Ovary (tissue), 3 donors: ENCODE measurements around the gene AGFG2.

Source experiments
- EP300 ChIP-seq: sonication (generic); formaldehyde crosslinking; IDR thresholded peaks from one replicate; pipeline ENCODE4 v1.6.1; 2017; ENCODE audit warnings: antibody characterized with exemption
- POLR2A ChIP-seq: fragments of 450-650 bp; IDR thresholded peaks from one replicate; pipeline ENCODE4 v1.6.1; 2017; ENCODE audit warnings: antibody characterized with exemption, mild to moderate bottlenecking, moderate library complexity
- TF ChIP-seq, protein P1 (sequence below), 3 donors: fragments of 450-650 bp in 2 of 3; fragments of 200-600 bp in 1 of 3; IDR thresholded peaks; one replicate each; pipeline versions ENCODE4 v1.5.1 to v1.8.0; 2016 to 2022; ENCODE audit warnings: antibody characterized with exemption in 3 of 3, mild to moderate bottlenecking in 1 of 3
- donor health status: DM: no; HTN: no; CAD: no.

DNA sequence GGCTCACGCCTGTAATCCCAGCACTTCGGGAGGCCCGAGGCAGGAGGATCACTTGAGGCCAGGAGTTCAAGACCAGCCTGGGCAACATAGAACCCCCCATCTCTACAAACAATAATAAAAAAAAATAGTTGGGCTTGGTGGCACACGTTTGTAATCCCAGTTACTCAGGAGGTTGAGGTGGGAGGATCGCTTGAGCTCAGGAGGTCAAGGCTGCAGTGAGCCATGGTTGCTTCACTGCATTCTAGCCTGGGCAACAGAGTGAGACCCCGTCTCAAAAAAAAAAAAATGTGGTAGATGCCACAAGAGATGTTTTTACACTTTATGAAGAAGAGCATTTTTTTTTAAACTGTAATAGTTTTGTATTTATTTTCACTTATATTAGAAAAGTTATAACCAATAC lies 42.5 kb upstream of the AGFG2 start:
- TF ChIP-seq, protein P1, sequence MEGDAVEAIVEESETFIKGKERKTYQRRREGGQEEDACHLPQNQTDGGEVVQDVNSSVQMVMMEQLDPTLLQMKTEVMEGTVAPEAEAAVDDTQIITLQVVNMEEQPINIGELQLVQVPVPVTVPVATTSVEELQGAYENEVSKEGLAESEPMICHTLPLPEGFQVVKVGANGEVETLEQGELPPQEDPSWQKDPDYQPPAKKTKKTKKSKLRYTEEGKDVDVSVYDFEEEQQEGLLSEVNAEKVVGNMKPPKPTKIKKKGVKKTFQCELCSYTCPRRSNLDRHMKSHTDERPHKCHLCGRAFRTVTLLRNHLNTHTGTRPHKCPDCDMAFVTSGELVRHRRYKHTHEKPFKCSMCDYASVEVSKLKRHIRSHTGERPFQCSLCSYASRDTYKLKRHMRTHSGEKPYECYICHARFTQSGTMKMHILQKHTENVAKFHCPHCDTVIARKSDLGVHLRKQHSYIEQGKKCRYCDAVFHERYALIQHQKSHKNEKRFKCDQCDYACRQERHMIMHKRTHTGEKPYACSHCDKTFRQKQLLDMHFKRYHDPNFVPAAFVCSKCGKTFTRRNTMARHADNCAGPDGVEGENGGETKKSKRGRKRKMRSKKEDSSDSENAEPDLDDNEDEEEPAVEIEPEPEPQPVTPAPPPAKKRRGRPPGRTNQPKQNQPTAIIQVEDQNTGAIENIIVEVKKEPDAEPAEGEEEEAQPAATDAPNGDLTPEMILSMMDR (IDR thresholded peaks at IDR 0.05) = no peak
- no peak for TF ChIP-seq EP300
- TF ChIP-seq POLR2A = no peak
